SU-DHL-6 (cell line): ENCODE measurements around the gene ATG2A.
A peak's percentile ranks its signal among the peaks of the same experiment; 100 is the strongest.

ENCODE experiments used
- H2AFZ ChIP-seq: fragments of 200-600 bp; sonication (generic); 2 replicates; pipeline ENCODE4 v1.6.1; 2014; ENCODE audit warnings: low read depth, mild to moderate bottlenecking, moderate library complexity, mixed read lengths, antibody characterized with exemption, low read length; ENCODE audit not compliant: severe bottlenecking
- H3F3A ChIP-seq: fragments of 200-600 bp; shearing (Covaris generic); 2 replicates; pipeline ENCODE4 v1.6.0; 2016; ENCODE audit warnings: antibody characterized with exemption, mild to moderate bottlenecking; ENCODE audit not compliant: insufficient read depth
- H3K27ac ChIP-seq: fragments of 200-600 bp; sonication (generic); 2 replicates; pipeline ENCODE4 v1.5.1; 2016; ENCODE audit warnings: low read depth, mild to moderate bottlenecking, low read length, moderate library complexity, mixed read lengths
- H3K27me3 ChIP-seq: fragments of 200-600 bp; sonication (generic), shearing (Covaris generic); 2 replicates; pipeline ENCODE4 v1.6.0; 2014; ENCODE audit warnings: mild to moderate bottlenecking, low read length
- H3K36me3 ChIP-seq: fragments of 200-600 bp; sonication (generic); 2 replicates; pipeline ENCODE4 v1.6.1; 2014; ENCODE audit warnings: mild to moderate bottlenecking, low read length, mixed read lengths
- H3K4me2 ChIP-seq: fragments of 300-600, 200-600 bp; shearing (Covaris generic), sonication (generic); 2 replicates; pipeline ENCODE4 v1.6.0; 2014; ENCODE audit warnings: low read length, low read depth, mild to moderate bottlenecking; ENCODE audit not compliant: poor library complexity, severe bottlenecking
- H3K4me3 ChIP-seq: fragments of 200-600 bp; sonication (generic); 2 replicates; pipeline ENCODE4 v1.5.1; 2014; ENCODE audit warnings: antibody characterized with exemption, low read length, mild to moderate bottlenecking, mixed read lengths; ENCODE audit not compliant: insufficient read depth, poor library complexity, severe bottlenecking
- H3K79me2 ChIP-seq: fragments of 200-600 bp; sonication (generic); 2 replicates; pipeline ENCODE4 v1.6.1; 2014; ENCODE audit warnings: mild to moderate bottlenecking, low read length, moderate library complexity; ENCODE audit not compliant: insufficient read depth
- H3K9ac ChIP-seq: fragments of 200-600 bp; sonication (generic); 2 replicates; pipeline ENCODE4 v1.7.0; 2014; ENCODE audit warnings: mild to moderate bottlenecking, low read length
- H3K9me2 ChIP-seq: fragments of 200-600 bp; sonication (generic); replicated peaks from 2 replicates; pipeline ENCODE4 v1.6.1; 2014; ENCODE audit warnings: low read length; ENCODE audit not compliant: insufficient read depth
- H3K9me3 ChIP-seq: fragments of 200-600 bp; sonication (generic); 2 replicates; pipeline ENCODE4 v1.6.1; 2014; ENCODE audit warnings: low read length, mixed read lengths; ENCODE audit not compliant: insufficient read depth
- H4K20me1 ChIP-seq: fragments of 200-600 bp; sonication (generic); 2 replicates; pipeline ENCODE4 v1.6.1; 2014; ENCODE audit warnings: low read depth, mild to moderate bottlenecking, antibody characterized with exemption, low read length, moderate library complexity, mixed read lengths
- EZH2phosphoT487 ChIP-seq: fragments of 200-600 bp; sonication (generic), shearing (Covaris generic); conservative IDR thresholded peaks from 2 replicates; pipeline ENCODE4 v1.6.1; 2018; ENCODE audit warnings: mild to moderate bottlenecking, antibody characterized with exemption, low read length, moderate library complexity, mixed read lengths
- TF ChIP-seq, protein P1 (sequence below): fragments of 200-600 bp; sonication (generic); IDR thresholded peaks from one replicate; pipeline ENCODE4 v1.5.1; 2017; ENCODE audit warnings: antibody characterized with exemption, mild to moderate bottlenecking, low read length, moderate library complexity; ENCODE audit not compliant: insufficient read depth, poor library complexity, severe bottlenecking

The ATG2A gene

GRCh38 chr11:64870176-64870892 lies 46.7 kb downstream of the ATG2A start:
- Histone ChIP-seq H3K79me2 (peaks cover 90% of the 10 kb centered on the region), H3K9me3 (no peaks in the 10 kb centered on the region), H2AFZ (no peak overlapping the region), H3K9me2 (no peaks in the 10 kb centered on the region), H3F3A (peaks cover 41% of the 10 kb centered on the region), H3K4me3 (peak overlapping the region; percentile 6), H3K4me2 (peak overlapping the region; percentile 58), H3K27me3 (no peaks in the 10 kb centered on the region), H3K36me3 (peaks cover 15% of the 10 kb centered on the region), H3K9ac (peak overlapping the region; percentile 49), H3K27ac (peak overlapping the region; percentile 94), H4K20me1 (no peaks in the 10 kb centered on the region; the same call in 1 of the 2 replicates)
- no peak for TF ChIP-seq EZH2phosphoT487
- TF ChIP-seq, protein P1, sequence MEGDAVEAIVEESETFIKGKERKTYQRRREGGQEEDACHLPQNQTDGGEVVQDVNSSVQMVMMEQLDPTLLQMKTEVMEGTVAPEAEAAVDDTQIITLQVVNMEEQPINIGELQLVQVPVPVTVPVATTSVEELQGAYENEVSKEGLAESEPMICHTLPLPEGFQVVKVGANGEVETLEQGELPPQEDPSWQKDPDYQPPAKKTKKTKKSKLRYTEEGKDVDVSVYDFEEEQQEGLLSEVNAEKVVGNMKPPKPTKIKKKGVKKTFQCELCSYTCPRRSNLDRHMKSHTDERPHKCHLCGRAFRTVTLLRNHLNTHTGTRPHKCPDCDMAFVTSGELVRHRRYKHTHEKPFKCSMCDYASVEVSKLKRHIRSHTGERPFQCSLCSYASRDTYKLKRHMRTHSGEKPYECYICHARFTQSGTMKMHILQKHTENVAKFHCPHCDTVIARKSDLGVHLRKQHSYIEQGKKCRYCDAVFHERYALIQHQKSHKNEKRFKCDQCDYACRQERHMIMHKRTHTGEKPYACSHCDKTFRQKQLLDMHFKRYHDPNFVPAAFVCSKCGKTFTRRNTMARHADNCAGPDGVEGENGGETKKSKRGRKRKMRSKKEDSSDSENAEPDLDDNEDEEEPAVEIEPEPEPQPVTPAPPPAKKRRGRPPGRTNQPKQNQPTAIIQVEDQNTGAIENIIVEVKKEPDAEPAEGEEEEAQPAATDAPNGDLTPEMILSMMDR: no peak

DNA sequence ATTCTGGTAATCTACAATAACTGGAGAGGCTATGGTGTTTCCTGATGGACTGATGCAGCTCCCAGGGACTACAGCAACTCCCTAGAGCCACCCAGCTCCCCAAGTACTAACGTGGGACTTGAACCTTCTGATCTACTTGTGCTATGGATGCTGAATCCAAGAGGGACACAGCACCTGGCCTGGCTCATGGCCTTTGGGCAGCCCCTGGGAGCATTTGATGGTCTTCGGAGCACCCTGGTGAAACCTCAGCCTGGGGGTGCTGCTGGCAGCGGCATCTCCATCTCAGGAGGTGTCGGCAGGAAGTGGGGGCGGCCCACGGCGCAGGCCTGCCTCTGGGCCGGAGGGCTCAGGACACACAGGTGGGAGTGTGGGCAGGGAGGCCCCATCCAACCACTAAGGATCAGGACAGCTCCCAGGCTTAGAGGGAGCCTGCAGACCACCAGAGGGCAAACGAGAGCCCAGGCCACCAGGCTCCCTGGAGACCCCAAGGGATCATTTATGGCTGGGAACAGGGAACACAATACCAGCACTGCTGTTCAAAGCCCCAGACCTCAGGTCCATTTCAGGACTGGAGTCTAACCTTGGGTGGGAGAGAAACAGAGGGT lies 47.3 kb downstream of the ATG2A start:
- Histone ChIP-seq H3K27me3 (no peaks in the 10 kb centered on the region), H2AFZ (no peak overlapping the region), H3K9me3 (no peaks in the 10 kb centered on the region), H3F3A (peaks cover 47% of the 10 kb centered on the region), H3K4me2 (peak overlapping the region; percentile 58), H3K9me2 (no peaks in the 10 kb centered on the region), H3K27ac (peak overlapping the region; percentile 94), H3K4me3 (peak overlapping the region; percentile 6), H4K20me1 (no peaks in the 10 kb centered on the region; the same call in 1 of the 2 replicates), H3K9ac (peak overlapping the region; percentile 49), H3K79me2 (peaks cover 90% of the 10 kb centered on the region), H3K36me3 (peaks cover 15% of the 10 kb centered on the region)
- TF ChIP-seq EZH2phosphoT487: no peak
- TF ChIP-seq, protein P1: peak; percentile 41

DNA sequence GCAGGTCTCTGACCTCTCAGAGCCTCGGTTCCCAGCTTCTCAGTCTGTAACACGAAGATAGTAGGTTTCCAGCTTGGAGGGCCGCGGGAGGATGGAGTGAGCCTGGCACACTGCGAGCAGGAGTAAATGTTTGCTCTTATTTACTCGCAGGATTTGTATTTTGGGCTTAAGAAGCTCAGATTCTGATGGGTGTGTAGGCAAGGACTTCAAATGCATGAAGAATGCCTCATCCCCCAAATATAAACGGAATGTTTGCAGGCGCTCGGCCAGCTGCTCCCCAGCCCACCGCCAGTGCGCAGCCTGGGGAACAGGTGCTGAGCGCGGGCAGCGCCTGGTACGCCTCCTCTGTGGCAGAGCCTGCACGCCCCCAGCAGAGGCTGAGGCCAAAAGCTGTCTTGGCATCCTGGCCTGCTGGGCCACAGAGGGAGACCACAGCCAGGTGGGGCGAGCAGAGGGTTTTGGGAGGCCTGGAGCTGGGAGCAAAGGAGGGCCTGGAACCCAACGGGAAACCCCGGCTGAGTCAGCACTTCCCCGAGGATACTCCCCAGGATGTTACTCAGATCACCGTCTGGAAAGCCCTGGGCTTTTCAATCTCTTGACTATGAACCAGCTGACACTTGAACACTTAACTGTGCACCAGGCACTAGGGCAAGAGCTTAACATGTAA lies 48.0 kb downstream of the ATG2A start:
- no peaks in the 10 kb centered on the region for H3K9me2 ChIP-seq
- H4K20me1 ChIP-seq: no peaks in the 10 kb centered on the region
- no peak overlapping the region for H2AFZ ChIP-seq
- H3F3A ChIP-seq: peaks cover 50% of the 10 kb centered on the region
- peaks cover 15% of the 10 kb centered on the region for H3K36me3 ChIP-seq
- H3K9ac ChIP-seq: peak overlapping the region; percentile 49
- H3K4me2 ChIP-seq: peak overlapping the region; percentile 58
- H3K27ac ChIP-seq: peak overlapping the region; percentile 94
- H3K27me3 ChIP-seq: no peaks in the 10 kb centered on the region
- peaks cover 90% of the 10 kb centered on the region for H3K79me2 ChIP-seq
- TF ChIP-seq EZH2phosphoT487: no peak
- TF ChIP-seq, protein P1: no peak
- H3K9me3 ChIP-seq: no peaks in the 10 kb centered on the region
- H3K4me3 ChIP-seq: no peak overlapping the region
